Ovary (tissue), 3 donors: ENCODE data around the gene NAB2.

Source experiments
- POLR2A ChIP-seq: fragments of 450-650 bp; IDR thresholded peaks from one replicate; pipeline ENCODE4 v1.6.1; 2017; ENCODE audit warnings: antibody characterized with exemption, mild to moderate bottlenecking, moderate library complexity
- TF ChIP-seq, protein P1 (sequence below), 3 donors: fragments of 450-650 bp in 2 of 3; fragments of 200-600 bp in 1 of 3; IDR thresholded peaks; one replicate each; pipeline versions ENCODE4 v1.5.1 to v1.8.0; 2016 to 2022; ENCODE audit warnings: antibody characterized with exemption in 3 of 3, mild to moderate bottlenecking in 1 of 3
- donor health status: DM: no; HTN: no; CAD: no.

DNA sequence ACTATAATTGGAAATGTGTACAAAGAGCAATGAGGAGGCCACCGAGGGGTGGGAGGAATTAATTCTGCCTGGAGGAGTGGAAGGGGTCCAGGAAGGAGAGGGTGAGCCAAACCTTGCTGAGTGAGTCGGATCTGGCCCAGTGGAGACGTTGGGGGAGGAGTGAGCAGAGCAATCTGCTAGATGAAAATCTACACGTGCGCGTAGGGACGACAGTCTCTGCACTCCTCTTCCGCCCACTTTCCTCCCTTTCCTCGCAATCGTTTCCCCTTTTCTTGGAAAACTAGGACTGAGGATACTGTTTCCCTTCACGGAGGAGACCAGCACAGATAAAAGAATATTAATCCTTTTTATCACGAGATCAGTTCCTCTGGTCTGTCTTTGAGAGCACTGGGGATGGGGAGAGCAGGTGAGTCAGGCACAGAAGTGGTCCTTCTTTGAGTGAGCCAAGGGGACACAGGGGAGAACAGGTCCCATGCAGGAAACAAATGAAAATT, 2.9 kb upstream of the NAB2 start:
- TF ChIP-seq, protein P1, sequence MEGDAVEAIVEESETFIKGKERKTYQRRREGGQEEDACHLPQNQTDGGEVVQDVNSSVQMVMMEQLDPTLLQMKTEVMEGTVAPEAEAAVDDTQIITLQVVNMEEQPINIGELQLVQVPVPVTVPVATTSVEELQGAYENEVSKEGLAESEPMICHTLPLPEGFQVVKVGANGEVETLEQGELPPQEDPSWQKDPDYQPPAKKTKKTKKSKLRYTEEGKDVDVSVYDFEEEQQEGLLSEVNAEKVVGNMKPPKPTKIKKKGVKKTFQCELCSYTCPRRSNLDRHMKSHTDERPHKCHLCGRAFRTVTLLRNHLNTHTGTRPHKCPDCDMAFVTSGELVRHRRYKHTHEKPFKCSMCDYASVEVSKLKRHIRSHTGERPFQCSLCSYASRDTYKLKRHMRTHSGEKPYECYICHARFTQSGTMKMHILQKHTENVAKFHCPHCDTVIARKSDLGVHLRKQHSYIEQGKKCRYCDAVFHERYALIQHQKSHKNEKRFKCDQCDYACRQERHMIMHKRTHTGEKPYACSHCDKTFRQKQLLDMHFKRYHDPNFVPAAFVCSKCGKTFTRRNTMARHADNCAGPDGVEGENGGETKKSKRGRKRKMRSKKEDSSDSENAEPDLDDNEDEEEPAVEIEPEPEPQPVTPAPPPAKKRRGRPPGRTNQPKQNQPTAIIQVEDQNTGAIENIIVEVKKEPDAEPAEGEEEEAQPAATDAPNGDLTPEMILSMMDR (IDR thresholded peaks at IDR 0.05) = no peak
- no peak for TF ChIP-seq POLR2A
